HepG2 (cell line): ENCODE data around the gene DHX16. TPM values are rescaled to one million over a fixed set of nuclear protein-coding genes. Genes with fewer than 3 reads are reported as not detected.

Experiments
- HDAC2 ChIP-seq: sonication (generic); formaldehyde crosslinking; IDR thresholded peaks from 2 replicates; pipeline ENCODE4 v1.4.0; 2020; ENCODE audit warnings: missing genetic modification reagents
- MED8 ChIP-seq: sonication (generic); formaldehyde crosslinking; IDR thresholded peaks from 2 replicates; pipeline ENCODE4 v1.8.1; 2023; ENCODE audit warnings: mild to moderate bottlenecking, missing genetic modification reagents; ENCODE audit not compliant: insufficient replicate concordance
- NR2C2 ChIP-seq: sonication (generic); formaldehyde crosslinking; IDR thresholded peaks from 2 replicates; pipeline ENCODE4 v1.4.0; 2020; ENCODE audit warnings: missing genetic modification reagents, mild to moderate bottlenecking, moderate library complexity, borderline replicate concordance
- TAF15 ChIP-seq: fragments of 200-400 bp; formaldehyde crosslinking; IDR thresholded peaks from one replicate; pipeline ENCODE4 v1.6.1; 2018; ENCODE audit warnings: mild to moderate bottlenecking, low read depth, low read length; ENCODE audit not compliant: poor library complexity, severe bottlenecking
- ZFP90 ChIP-seq: sonication (generic); formaldehyde crosslinking; IDR thresholded peaks from 2 replicates; pipeline ENCODE4 v1.8.0; 2022; ENCODE audit warnings: missing genetic modification reagents, mild to moderate bottlenecking, inconsistent platforms, borderline replicate concordance
- ZNF431 ChIP-seq: sonication (generic); formaldehyde crosslinking; IDR thresholded peaks from 2 replicates; pipeline ENCODE4 v1.9.0; 2022; ENCODE audit warnings: missing genetic modification reagents, low read depth, mild to moderate bottlenecking, borderline replicate concordance
- ZNF530 ChIP-seq: sonication (generic); formaldehyde crosslinking; IDR thresholded peaks from 2 replicates; pipeline ENCODE4 v1.5.0; 2020; ENCODE audit warnings: low read depth, mild to moderate bottlenecking, missing genetic modification reagents
- ZNF567 ChIP-seq: sonication (generic); formaldehyde crosslinking; IDR thresholded peaks from 2 replicates; pipeline ENCODE4 v1.8.1; 2023; ENCODE audit warnings: mild to moderate bottlenecking, missing genetic modification reagents, borderline replicate concordance
- ZNF577 ChIP-seq: sonication (generic); formaldehyde crosslinking; IDR thresholded peaks from 2 replicates; pipeline ENCODE4 v1.4.0; 2020; ENCODE audit warnings: mild to moderate bottlenecking, low read depth, missing genetic modification reagents, borderline replicate concordance
- ZNF644 ChIP-seq: IDR thresholded peaks from 2 replicates; pipeline ENCODE4 v1.6.1; 2016; ENCODE audit warnings: low read depth
- ZNF782 ChIP-seq: sonication (generic); formaldehyde crosslinking; IDR thresholded peaks from 2 replicates; pipeline ENCODE4 v1.4.0; 2020; ENCODE audit warnings: missing genetic modification reagents, mild to moderate bottlenecking, borderline replicate concordance
- ZZZ3 ChIP-seq: sonication (generic); formaldehyde crosslinking; IDR thresholded peaks from 2 replicates; pipeline ENCODE4 v1.4.0; 2020; ENCODE audit warnings: missing genetic modification reagents, mild to moderate bottlenecking, borderline replicate concordance
- polyA plus RNA-seq, 8 experiments: library from polyadenylated mRNA; depleted of rRNA in 3 of 8; stranded (reverse) in 7 of 8; unstranded in 1 of 8; fragments of >200 nt; fragmentation: Illumina TruSeq in 4 of 8; extraction: Trizol in 4 of 8; gene quantifications; 2 replicates each; pipeline versions ENCODE4 v1.2.1 to v1.2.3, GENCODE V29; 2011 to 2016; ENCODE audit warnings: low read depth in 4 of 8, missing spikeins in 1 of 8, mixed read lengths in 1 of 8; ENCODE audit not compliant: insufficient read depth in 1 of 8
- total RNA-seq, 5 experiments: library from RNA; depleted of rRNA; stranded (reverse); fragments of >200 nt; fragmentation: Illumina TruSeq; extraction: Trizol; gene quantifications; 2 replicates each; pipeline ENCODE4 v1.2.3, GENCODE V29; 2016; ENCODE audit warnings: low read depth in 1 of 5
- TF ChIP-seq, protein P1 (sequence below): sonication (generic); formaldehyde crosslinking; IDR thresholded peaks from 2 replicates; pipeline ENCODE4 v1.4.0; 2020; ENCODE audit warnings: missing genetic modification reagents
- TF ChIP-seq, protein P2 (sequence below): sonication (generic); formaldehyde crosslinking; IDR thresholded peaks from 2 replicates; pipeline ENCODE4 v1.8.0; 2022; ENCODE audit warnings: missing genetic modification reagents, mild to moderate bottlenecking, borderline replicate concordance
- TF ChIP-seq, protein P3 (sequence below): IDR thresholded peaks from 2 replicates; pipeline ENCODE4 v1.6.1; 2016; ENCODE audit warnings: mild to moderate bottlenecking, missing biosample characterization, missing genetic modification reagents
- TF ChIP-seq, protein P4 (sequence below): sonication (generic); IDR thresholded peaks from 2 replicates; pipeline ENCODE4 v1.6.1; 2016; ENCODE audit warnings: low read depth, borderline replicate concordance
- TF ChIP-seq, protein P5 (sequence below): sonication (generic); formaldehyde crosslinking; IDR thresholded peaks from 2 replicates; pipeline ENCODE4 v1.8.0; 2022; ENCODE audit warnings: missing genetic modification reagents, mild to moderate bottlenecking, inconsistent platforms, borderline replicate concordance

Gene DHX16
- total and polyA plus RNA-seq, 2 of the 13 experiments (the other 11 are each of a cell fraction or from before 2014, with no cell fraction given) = 57.0 to 58.5 TPM

DNA sequence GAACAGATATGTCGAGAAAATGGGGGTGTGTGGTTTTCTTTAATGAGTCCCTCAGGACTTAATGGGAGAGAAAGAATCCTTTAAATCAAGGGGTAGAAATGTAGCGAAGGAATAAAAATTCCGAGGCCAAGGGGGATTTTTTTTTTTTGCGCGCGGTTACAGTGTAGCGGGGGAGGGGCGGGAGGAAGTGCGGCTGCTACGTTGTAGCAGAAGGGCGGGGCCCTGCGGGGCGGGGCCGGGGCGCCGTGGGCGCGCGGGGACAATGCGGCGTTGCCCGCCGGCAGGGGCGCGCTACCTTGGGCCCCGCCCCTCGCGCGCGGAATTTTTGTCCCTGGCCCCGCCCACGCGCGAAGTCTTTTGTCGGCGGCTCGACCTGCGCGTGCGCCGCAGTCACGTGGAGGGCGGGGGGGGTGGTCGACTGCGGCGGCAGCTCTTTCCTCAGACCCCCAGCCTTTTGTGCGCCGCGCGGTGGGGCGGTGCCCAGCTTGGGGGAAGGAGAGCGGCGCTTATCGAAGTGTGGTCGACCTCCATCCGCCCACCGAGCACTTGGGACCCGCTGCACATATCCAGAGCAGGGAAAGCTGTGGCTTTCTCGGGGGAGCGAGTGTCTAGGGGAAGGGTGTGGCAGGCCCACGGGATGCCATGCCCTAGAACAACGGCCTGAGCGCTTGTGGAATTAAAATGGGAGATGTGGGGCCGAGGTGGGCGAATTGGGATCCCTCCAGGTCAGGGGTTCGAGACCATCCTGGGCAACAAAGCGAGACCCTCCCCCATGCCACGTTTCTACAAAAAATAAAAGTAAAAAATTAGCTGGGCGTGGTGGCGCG lies 48.6 kb upstream of the DHX16 start (continued):
- TF ChIP-seq, protein P1, sequence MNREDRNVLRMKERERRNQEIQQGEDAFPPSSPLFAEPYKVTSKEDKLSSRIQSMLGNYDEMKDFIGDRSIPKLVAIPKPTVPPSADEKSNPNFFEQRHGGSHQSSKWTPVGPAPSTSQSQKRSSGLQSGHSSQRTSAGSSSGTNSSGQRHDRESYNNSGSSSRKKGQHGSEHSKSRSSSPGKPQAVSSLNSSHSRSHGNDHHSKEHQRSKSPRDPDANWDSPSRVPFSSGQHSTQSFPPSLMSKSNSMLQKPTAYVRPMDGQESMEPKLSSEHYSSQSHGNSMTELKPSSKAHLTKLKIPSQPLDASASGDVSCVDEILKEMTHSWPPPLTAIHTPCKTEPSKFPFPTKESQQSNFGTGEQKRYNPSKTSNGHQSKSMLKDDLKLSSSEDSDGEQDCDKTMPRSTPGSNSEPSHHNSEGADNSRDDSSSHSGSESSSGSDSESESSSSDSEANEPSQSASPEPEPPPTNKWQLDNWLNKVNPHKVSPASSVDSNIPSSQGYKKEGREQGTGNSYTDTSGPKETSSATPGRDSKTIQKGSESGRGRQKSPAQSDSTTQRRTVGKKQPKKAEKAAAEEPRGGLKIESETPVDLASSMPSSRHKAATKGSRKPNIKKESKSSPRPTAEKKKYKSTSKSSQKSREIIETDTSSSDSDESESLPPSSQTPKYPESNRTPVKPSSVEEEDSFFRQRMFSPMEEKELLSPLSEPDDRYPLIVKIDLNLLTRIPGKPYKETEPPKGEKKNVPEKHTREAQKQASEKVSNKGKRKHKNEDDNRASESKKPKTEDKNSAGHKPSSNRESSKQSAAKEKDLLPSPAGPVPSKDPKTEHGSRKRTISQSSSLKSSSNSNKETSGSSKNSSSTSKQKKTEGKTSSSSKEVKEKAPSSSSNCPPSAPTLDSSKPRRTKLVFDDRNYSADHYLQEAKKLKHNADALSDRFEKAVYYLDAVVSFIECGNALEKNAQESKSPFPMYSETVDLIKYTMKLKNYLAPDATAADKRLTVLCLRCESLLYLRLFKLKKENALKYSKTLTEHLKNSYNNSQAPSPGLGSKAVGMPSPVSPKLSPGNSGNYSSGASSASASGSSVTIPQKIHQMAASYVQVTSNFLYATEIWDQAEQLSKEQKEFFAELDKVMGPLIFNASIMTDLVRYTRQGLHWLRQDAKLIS (CRISPR knock-in tag) = no peak
- TF ChIP-seq NR2C2 (CRISPR knock-in tag) (0 out of 2 replicates have a peak, but pooled peaks have one; percentile 11), ZNF431 (CRISPR knock-in tag) (no peak), HDAC2 (peak; percentile 55; the same call in 1 of the 2 replicates), ZNF644 (CRISPR knock-in tag) (no peak), ZFP90 (peak; percentile 9), ZNF567 (CRISPR knock-in tag) (no peak; the same call in 1 of the 2 replicates), ZZZ3 (CRISPR knock-in tag) (0 out of 2 replicates have a peak, but pooled peaks have one; percentile 20), MED8 (peak; percentile 33), ZNF530 (CRISPR knock-in tag) (no peak), ZNF577 (no peak; the same call in 1 of the 2 replicates), TAF15 (no peak), ZNF782 (CRISPR knock-in tag) (peak; percentile 52; the same call in 1 of the 2 replicates)
- TF ChIP-seq, protein P2, sequence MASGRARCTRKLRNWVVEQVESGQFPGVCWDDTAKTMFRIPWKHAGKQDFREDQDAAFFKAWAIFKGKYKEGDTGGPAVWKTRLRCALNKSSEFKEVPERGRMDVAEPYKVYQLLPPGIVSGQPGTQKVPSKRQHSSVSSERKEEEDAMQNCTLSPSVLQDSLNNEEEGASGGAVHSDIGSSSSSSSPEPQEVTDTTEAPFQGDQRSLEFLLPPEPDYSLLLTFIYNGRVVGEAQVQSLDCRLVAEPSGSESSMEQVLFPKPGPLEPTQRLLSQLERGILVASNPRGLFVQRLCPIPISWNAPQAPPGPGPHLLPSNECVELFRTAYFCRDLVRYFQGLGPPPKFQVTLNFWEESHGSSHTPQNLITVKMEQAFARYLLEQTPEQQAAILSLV (CRISPR knock-in tag) = peak; percentile 78
- TF ChIP-seq, protein P3, sequence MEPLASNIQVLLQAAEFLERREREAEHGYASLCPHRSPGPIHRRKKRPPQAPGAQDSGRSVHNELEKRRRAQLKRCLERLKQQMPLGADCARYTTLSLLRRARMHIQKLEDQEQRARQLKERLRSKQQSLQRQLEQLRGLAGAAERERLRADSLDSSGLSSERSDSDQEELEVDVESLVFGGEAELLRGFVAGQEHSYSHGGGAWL (CRISPR knock-in tag) = peak; percentile 87; the same call in 1 of the 2 replicates
- TF ChIP-seq, protein P4, sequence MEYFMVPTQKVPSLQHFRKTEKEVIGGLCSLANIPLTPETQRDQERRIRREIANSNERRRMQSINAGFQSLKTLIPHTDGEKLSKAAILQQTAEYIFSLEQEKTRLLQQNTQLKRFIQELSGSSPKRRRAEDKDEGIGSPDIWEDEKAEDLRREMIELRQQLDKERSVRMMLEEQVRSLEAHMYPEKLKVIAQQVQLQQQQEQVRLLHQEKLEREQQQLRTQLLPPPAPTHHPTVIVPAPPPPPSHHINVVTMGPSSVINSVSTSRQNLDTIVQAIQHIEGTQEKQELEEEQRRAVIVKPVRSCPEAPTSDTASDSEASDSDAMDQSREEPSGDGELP = no peak
- TF ChIP-seq, protein P5, sequence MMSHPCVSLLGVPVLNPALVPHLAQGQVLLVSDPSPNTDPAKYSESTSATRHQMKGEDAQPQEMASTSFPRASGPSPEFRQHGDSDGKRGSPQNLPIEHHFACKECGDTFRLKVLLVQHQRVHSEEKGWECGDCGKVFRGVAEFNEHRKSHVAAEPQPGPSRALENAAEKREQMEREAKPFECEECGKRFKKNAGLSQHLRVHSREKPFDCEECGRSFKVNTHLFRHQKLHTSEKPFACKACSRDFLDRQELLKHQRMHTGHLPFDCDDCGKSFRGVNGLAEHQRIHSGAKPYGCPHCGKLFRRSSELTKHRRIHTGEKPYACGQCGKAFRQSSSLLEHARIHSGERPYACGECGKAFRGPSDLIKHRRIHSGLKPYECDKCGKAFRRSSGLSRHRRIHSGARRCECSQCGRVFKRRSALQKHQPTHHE (CRISPR knock-in tag) = 0 out of 2 replicates have a peak, but pooled peaks have one; percentile 58
